ENCODE measurements around the gene NAT10. TPM values are rescaled to one million over a fixed set of nuclear protein-coding genes. Genes with fewer than 3 reads are reported as not detected.
A peak's percentile ranks its signal among the peaks of the same experiment; 100 is the strongest.

The NAT10 gene
- total and polyA plus RNA-seq, 7 experiments from 2014 or later, result 33.8 to 104 (median 69.3) TPM

- no peaks in the 10 kb centered on the region for H3K27me3 Mint-ChIP-seq
- DNase-seq (no peak), ATAC-seq (no peak)
- no peak overlapping the region for H3K4me3 Mint-ChIP-seq
- ChIA-PET CTCF (no interaction called here), POLR2A (no interaction called here)
- H3K27ac ChIP-seq (ENCODE audit: low read depth, low read length), result no peak overlapping the region
- H3K4me1 Mint-ChIP-seq, result peaks cover 4 to 12% (median 8%) of the 10 kb centered on the region in 7 donors
- H3K4me3 ChIP-seq (ENCODE audit: low read length), result no peak overlapping the region
- H3K4me1 ChIP-seq (ENCODE audit: control insufficient read depth in 2 of 2, insufficient read depth in 2 of 2, low read length in 2 of 2), result no peaks in the 10 kb centered on the region
- peaks cover 0 to 20% (median 0%) of the 10 kb centered on the region in 3 experiments for H3K36me3 ChIP-seq (ENCODE audit: control insufficient read depth in 2 of 3, insufficient read depth in 3 of 3, low read length in 3 of 3)
- intact Hi-C loops (cut with micrococcal nuclease), result no loop called here
- H3K27ac Mint-ChIP-seq, result peak overlapping the region in 1 of 9 donors; percentile 14
- H3K36me3 Mint-ChIP-seq, result peaks cover 0 to 4% (median 0%) of the 10 kb centered on the region in 5 donors
- no peaks in the 10 kb centered on the region for H3K27me3 ChIP-seq (ENCODE audit: control insufficient read depth in 2 of 2, insufficient read depth in 2 of 2, low read length in 2 of 2)
- no peaks in the 10 kb centered on the region for H3K9me3 ChIP-seq (ENCODE audit: control insufficient read depth in 2 of 3, low read length in 3 of 3)
- no peaks in the 10 kb centered on the region for H3K9me3 Mint-ChIP-seq
These were observed 49.8 kb downstream of the NAT10 start for GRCh38 chr11:34155057-34155756.

- intact Hi-C loops (cut with micrococcal nuclease), result no loop called here
- no peaks in the 10 kb centered on the region for H3K27me3 Mint-ChIP-seq
- H3K27ac Mint-ChIP-seq, result no peak overlapping the region
- H3K9me3 ChIP-seq (ENCODE audit: control insufficient read depth in 2 of 3, low read length in 3 of 3), result no peaks in the 10 kb centered on the region
- no peaks in the 10 kb centered on the region for H3K4me1 ChIP-seq (ENCODE audit: control insufficient read depth in 2 of 2, insufficient read depth in 2 of 2, low read length in 2 of 2)
- H3K27ac ChIP-seq (ENCODE audit: low read depth, low read length), result no peak overlapping the region
- no peak overlapping the region for H3K4me3 ChIP-seq (ENCODE audit: low read length)
- no peak for DNase-seq
- ATAC-seq, result no peak
- peaks cover 0 to 17% (median 0%) of the 10 kb centered on the region in 3 experiments for H3K36me3 ChIP-seq (ENCODE audit: control insufficient read depth in 2 of 3, insufficient read depth in 3 of 3, low read length in 3 of 3)
- H3K4me1 Mint-ChIP-seq, result peaks cover 4 to 12% (median 8%) of the 10 kb centered on the region in 7 donors
- peaks cover 0 to 3% (median 0%) of the 10 kb centered on the region in 5 donors for H3K36me3 Mint-ChIP-seq
- ChIA-PET POLR2A (no interaction called here), CTCF (no interaction called here)
- no peak overlapping the region for H3K4me3 Mint-ChIP-seq
- no peaks in the 10 kb centered on the region for H3K9me3 Mint-ChIP-seq
- H3K27me3 ChIP-seq (ENCODE audit: control insufficient read depth in 2 of 2, insufficient read depth in 2 of 2, low read length in 2 of 2), result no peaks in the 10 kb centered on the region
These were observed 50.3 kb downstream of the NAT10 start for GRCh38 chr11:34155757-34156062.

- peaks cover 5 to 11% (median 9%) of the 10 kb centered on the region in 7 donors for H3K4me1 Mint-ChIP-seq
- no peaks in the 10 kb centered on the region for H3K9me3 Mint-ChIP-seq
- DNase-seq (no peak), ATAC-seq (no peak)
- no peak overlapping the region for H3K4me3 Mint-ChIP-seq
- H3K27ac Mint-ChIP-seq, result peak overlapping the region in 1 of 9 donors; percentile 31
- Histone ChIP-seq H3K27ac (ENCODE audit: low read depth, low read length) (no peak overlapping the region), H3K4me3 (ENCODE audit: low read length) (no peak overlapping the region), H3K4me1 (ENCODE audit: control insufficient read depth in 2 of 2, insufficient read depth in 2 of 2, low read length in 2 of 2) (no peaks in the 10 kb centered on the region), H3K9me3 (ENCODE audit: control insufficient read depth in 2 of 3, low read length in 3 of 3) (no peaks in the 10 kb centered on the region), H3K36me3 (ENCODE audit: control insufficient read depth in 2 of 3, insufficient read depth in 3 of 3, low read length in 3 of 3) (peaks cover 0 to 4% (median 0%) of the 10 kb centered on the region in 3 experiments), H3K27me3 (ENCODE audit: control insufficient read depth in 2 of 2, insufficient read depth in 2 of 2, low read length in 2 of 2) (no peaks in the 10 kb centered on the region)
- CTCF ChIA-PET, result no interaction called here
- intact Hi-C loops (cut with micrococcal nuclease), result no loop called here
- no peaks in the 10 kb centered on the region for H3K27me3 Mint-ChIP-seq
- POLR2A ChIA-PET, result no interaction called here
- peaks cover 0 to 3% (median 0%) of the 10 kb centered on the region in 5 donors for H3K36me3 Mint-ChIP-seq
These were observed 51.7 kb downstream of the NAT10 start for GRCh38 chr11:34157163-34157562.

GRCh38 chr11:34158661-34159060, 53.2 kb downstream of the NAT10 start:
- H3K4me1 Mint-ChIP-seq, result peaks cover 0 to 9% (median 2%) of the 10 kb centered on the region in 7 donors
- ATAC-seq, result no peak

GRCh38 chr11:34160049-34160721, 54.8 kb downstream of the NAT10 start:
- Histone ChIP-seq H3K27me3 (ENCODE audit: control insufficient read depth in 2 of 2, insufficient read depth in 2 of 2, low read length in 2 of 2) (no peaks in the 10 kb centered on the region), H3K4me3 (ENCODE audit: low read length) (no peak overlapping the region), H3K36me3 (ENCODE audit: control insufficient read depth in 2 of 3, insufficient read depth in 3 of 3, low read length in 3 of 3) (no peaks in the 10 kb centered on the region), H3K9me3 (ENCODE audit: control insufficient read depth in 2 of 3, low read length in 3 of 3) (no peaks in the 10 kb centered on the region), H3K4me1 (ENCODE audit: control insufficient read depth in 2 of 2, insufficient read depth in 2 of 2, low read length in 2 of 2) (no peaks in the 10 kb centered on the region), H3K27ac (ENCODE audit: low read depth, low read length) (no peak overlapping the region)
- ChIA-PET CTCF (interaction anchor here (1.0 kb wide), 1 partner anchor 19 kb away, joined by 4 read pairs; no protein-coding TSS in a partner anchor), POLR2A (no interaction called here)
- Mint-ChIP-seq H3K27me3 (no peaks in the 10 kb centered on the region), H3K4me1 (peaks cover 0 to 9% (median 0%) of the 10 kb centered on the region in 7 donors), H3K9me3 (no peaks in the 10 kb centered on the region), H3K4me3 (no peak overlapping the region), H3K36me3 (peaks cover 0 to 3% (median 0%) of the 10 kb centered on the region in 5 donors), H3K27ac (peak overlapping the region in 1 of 9 donors; percentile 7)
- ATAC-seq (no peak), DNase-seq (no peak)
- intact Hi-C loops (cut with micrococcal nuclease), result no loop called here

More at GRCh38 chr11:34158661-34159060, 53.2 kb downstream of the NAT10 start:
- Histone ChIP-seq H3K4me3 (ENCODE audit: low read length) (no peak overlapping the region), H3K4me1 (ENCODE audit: control insufficient read depth in 2 of 2, insufficient read depth in 2 of 2, low read length in 2 of 2) (no peaks in the 10 kb centered on the region), H3K27ac (ENCODE audit: low read depth, low read length) (no peak overlapping the region), H3K27me3 (ENCODE audit: control insufficient read depth in 2 of 2, insufficient read depth in 2 of 2, low read length in 2 of 2) (no peaks in the 10 kb centered on the region), H3K9me3 (ENCODE audit: control insufficient read depth in 2 of 3, low read length in 3 of 3) (no peaks in the 10 kb centered on the region), H3K36me3 (ENCODE audit: control insufficient read depth in 2 of 3, insufficient read depth in 3 of 3, low read length in 3 of 3) (no peaks in the 10 kb centered on the region)
- H3K36me3 Mint-ChIP-seq, result peaks cover 0 to 3% (median 0%) of the 10 kb centered on the region in 5 donors
- H3K4me3 Mint-ChIP-seq, result no peak overlapping the region
- ChIA-PET POLR2A (no interaction called here), CTCF (interaction anchor here (0.6 to 1.1 kb wide), 3 partner anchors 16 to 189 kb away, joined by 3 to 4 read pairs (median 3); no protein-coding TSS in a partner anchor)
- DNase-seq, result no peak
- H3K27me3 Mint-ChIP-seq, result no peaks in the 10 kb centered on the region
- intact Hi-C loops (cut with micrococcal nuclease), result no loop called here
- peak overlapping the region in 2 of 9 donors; percentile 13 to 67 for H3K27ac Mint-ChIP-seq
- H3K9me3 Mint-ChIP-seq, result no peaks in the 10 kb centered on the region

GRCh38 chr11:34160791-34161190, 55.4 kb downstream of the NAT10 start:
- Mint-ChIP-seq H3K27ac (no peak overlapping the region), H3K4me1 (peaks cover 0 to 9% (median 0%) of the 10 kb centered on the region in 7 donors), H3K4me3 (no peak overlapping the region), H3K9me3 (no peaks in the 10 kb centered on the region), H3K27me3 (no peaks in the 10 kb centered on the region), H3K36me3 (peaks cover 0 to 3% (median 0%) of the 10 kb centered on the region in 5 donors)
- Histone ChIP-seq H3K27me3 (ENCODE audit: control insufficient read depth in 2 of 2, insufficient read depth in 2 of 2, low read length in 2 of 2) (no peaks in the 10 kb centered on the region), H3K9me3 (ENCODE audit: control insufficient read depth in 2 of 3, low read length in 3 of 3) (no peaks in the 10 kb centered on the region), H3K27ac (ENCODE audit: low read depth, low read length) (no peak overlapping the region), H3K4me3 (ENCODE audit: low read length) (no peak overlapping the region), H3K4me1 (ENCODE audit: control insufficient read depth in 2 of 2, insufficient read depth in 2 of 2, low read length in 2 of 2) (no peaks in the 10 kb centered on the region), H3K36me3 (ENCODE audit: control insufficient read depth in 2 of 3, insufficient read depth in 3 of 3, low read length in 3 of 3) (no peaks in the 10 kb centered on the region)
- DNase-seq (no peak), ATAC-seq (no peak)
- intact Hi-C loops (cut with micrococcal nuclease), result no loop called here
- ChIA-PET CTCF (interaction anchor here (1.0 kb wide), 1 partner anchor 19 kb away, joined by 4 read pairs; no protein-coding TSS in a partner anchor), POLR2A (no interaction called here)
